ENCODE data around the gene FRMPD2. TPM values are rescaled to one million over a fixed set of nuclear protein-coding genes. Genes with fewer than 3 reads are reported as not detected.

The FRMPD2 gene
- total and polyA plus RNA-seq, 8 donors = 0.06 to 3.2 (median 2.1) TPM

DNA sequence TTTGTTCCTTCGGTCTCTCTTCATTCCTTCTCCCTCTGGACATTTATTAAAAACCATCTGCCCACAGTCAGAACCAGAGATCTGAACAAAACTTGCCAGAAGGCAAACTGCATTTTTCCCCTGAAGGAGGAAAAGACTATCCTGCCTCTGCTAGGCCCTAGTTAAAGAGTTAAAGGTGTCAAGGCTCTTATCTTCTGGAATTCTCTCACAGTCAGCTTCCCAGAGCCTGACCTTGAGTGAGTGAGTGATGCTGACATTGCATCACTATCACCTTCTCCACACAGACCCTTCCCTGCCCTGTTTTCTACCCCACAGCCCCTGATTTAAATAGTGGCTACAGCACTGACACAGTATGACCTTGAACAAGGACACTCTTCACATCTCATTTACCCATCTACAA lies 16.4 kb downstream of the FRMPD2 start:
- no peak for ATAC-seq

DNA sequence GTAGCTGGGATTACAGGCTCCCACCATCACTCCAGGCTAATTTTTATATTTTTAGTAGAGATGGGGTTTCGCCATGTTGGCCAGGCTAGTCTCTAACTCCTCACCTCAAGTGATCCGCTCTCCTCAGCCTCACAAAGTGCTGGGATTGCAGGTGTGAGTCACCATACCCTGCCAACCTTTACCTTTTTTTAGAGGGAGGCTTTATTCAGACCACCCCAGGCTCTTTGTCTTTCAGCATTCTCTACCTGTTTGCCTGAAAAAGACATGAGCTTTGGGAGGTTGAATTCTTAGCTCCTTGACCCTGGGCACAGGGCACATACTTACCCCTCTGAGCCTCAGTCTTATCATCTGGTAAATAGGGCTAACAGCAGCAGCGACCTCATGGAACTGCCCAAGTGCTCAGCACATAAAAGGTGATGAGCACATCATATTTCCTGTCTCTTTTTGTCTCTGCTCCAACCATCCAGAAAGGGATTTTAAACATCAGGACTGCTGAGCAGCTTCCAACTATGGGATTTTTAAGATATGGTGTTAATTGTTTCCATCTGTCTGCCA lies 17.0 kb downstream of the FRMPD2 start:
- intact Hi-C loops (cut with DNase I) = no loop called here
- no peaks in the 10 kb centered on the region for H3K9me3 ChIP-seq
- ATAC-seq (no peak), DNase-seq (no peak)
- H3K27ac ChIP-seq = no peak overlapping the region
- H3K36me3 ChIP-seq = no peaks in the 10 kb centered on the region
- no peak overlapping the region for H3K4me3 ChIP-seq
- no peaks in the 10 kb centered on the region for H3K27me3 ChIP-seq
- H3K4me1 ChIP-seq = no peaks in the 10 kb centered on the region
- TF ChIP-seq, protein P1, sequence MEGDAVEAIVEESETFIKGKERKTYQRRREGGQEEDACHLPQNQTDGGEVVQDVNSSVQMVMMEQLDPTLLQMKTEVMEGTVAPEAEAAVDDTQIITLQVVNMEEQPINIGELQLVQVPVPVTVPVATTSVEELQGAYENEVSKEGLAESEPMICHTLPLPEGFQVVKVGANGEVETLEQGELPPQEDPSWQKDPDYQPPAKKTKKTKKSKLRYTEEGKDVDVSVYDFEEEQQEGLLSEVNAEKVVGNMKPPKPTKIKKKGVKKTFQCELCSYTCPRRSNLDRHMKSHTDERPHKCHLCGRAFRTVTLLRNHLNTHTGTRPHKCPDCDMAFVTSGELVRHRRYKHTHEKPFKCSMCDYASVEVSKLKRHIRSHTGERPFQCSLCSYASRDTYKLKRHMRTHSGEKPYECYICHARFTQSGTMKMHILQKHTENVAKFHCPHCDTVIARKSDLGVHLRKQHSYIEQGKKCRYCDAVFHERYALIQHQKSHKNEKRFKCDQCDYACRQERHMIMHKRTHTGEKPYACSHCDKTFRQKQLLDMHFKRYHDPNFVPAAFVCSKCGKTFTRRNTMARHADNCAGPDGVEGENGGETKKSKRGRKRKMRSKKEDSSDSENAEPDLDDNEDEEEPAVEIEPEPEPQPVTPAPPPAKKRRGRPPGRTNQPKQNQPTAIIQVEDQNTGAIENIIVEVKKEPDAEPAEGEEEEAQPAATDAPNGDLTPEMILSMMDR (IDR thresholded peaks at IDR 0.05) = no peak

More for the DNA sequence above, 16.4 kb downstream of the FRMPD2 start:
- Histone ChIP-seq H3K9me3 (no peaks in the 10 kb centered on the region), H3K27me3 (no peaks in the 10 kb centered on the region), H3K4me1 (no peaks in the 10 kb centered on the region), H3K27ac (no peak overlapping the region), H3K36me3 (no peaks in the 10 kb centered on the region), H3K4me3 (no peak overlapping the region)
- intact Hi-C loops (cut with DNase I) = no loop called here
- TF ChIP-seq, protein P1 (IDR thresholded peaks at IDR 0.05) = no peak
- DNase-seq = no peak

DNA sequence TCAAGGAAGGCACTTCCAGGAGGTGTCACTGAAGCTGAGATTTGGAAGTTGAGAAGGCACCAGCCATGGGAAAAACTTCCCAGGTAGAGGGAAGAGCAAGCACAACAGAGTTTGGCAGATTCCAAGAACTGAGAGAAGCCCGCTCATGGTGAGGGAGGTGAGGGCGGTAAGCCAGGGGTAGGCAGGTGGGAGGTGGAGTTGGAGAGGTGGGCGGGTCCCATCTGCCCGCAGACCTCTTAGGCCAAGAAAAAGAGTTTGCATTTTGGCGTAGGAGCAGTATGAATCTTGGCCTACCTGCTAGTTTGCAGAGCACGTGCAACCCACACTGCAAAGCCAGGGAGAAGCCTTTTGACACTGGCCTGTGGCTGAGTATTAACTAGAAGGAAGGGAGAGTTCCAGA lies 18.8 kb downstream of the FRMPD2 start:
- Histone ChIP-seq H3K27me3 (no peaks in the 10 kb centered on the region), H3K27ac (no peak overlapping the region), H3K4me1 (no peaks in the 10 kb centered on the region), H3K4me3 (no peak overlapping the region), H3K9me3 (no peaks in the 10 kb centered on the region), H3K36me3 (no peaks in the 10 kb centered on the region)
- ATAC-seq (no peak), DNase-seq (no peak)
- TF ChIP-seq, protein P1 (IDR thresholded peaks at IDR 0.05) = no peak
- intact Hi-C loops (cut with DNase I) = no loop called here

DNA sequence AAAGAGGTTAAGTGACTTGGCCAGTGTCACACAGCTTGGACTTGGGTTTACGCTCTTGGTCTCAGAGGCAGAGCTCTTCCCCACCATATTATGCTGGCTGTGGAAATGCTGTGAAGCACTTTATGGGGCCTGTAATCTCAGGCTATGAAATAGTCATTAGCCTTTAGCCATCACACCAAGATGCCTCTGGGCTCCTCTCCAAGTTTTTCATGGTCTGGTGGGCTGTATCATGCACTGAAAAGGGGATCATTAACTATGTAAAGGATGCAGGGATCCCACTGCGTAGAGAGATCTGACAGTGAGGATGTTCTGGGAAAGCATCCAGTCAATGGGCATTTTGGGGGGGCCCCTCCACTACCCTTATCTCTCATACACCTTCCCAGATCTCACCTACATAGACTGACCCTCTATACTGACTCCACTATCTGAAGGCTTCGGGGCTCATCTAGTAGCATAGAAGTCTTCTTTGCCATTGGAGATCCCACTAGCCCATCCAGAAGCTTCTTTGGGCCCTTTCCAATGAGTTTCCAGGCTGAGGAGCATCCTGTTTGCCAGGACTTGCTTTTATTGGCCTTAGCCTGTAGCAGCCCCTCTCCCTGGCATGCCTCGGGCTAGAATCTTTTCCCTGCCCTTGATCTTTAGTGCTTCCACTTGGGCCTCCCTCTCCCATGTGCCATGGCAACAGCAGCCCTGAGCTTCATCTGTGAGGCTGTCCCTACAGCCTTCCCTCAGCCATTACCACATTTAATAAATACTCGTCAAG lies 19.6 kb downstream of the FRMPD2 start:
- H3K4me3 ChIP-seq = no peak overlapping the region
- no peaks in the 10 kb centered on the region for H3K4me1 ChIP-seq
- H3K36me3 ChIP-seq = no peaks in the 10 kb centered on the region
- no peak overlapping the region for H3K27ac ChIP-seq
- TF ChIP-seq, protein P1 (IDR thresholded peaks at IDR 0.05) = no peak
- intact Hi-C loops (cut with DNase I) = no loop called here
- H3K27me3 ChIP-seq = no peaks in the 10 kb centered on the region
- H3K9me3 ChIP-seq = no peaks in the 10 kb centered on the region
- DNase-seq (no peak), ATAC-seq (no peak)

DNA sequence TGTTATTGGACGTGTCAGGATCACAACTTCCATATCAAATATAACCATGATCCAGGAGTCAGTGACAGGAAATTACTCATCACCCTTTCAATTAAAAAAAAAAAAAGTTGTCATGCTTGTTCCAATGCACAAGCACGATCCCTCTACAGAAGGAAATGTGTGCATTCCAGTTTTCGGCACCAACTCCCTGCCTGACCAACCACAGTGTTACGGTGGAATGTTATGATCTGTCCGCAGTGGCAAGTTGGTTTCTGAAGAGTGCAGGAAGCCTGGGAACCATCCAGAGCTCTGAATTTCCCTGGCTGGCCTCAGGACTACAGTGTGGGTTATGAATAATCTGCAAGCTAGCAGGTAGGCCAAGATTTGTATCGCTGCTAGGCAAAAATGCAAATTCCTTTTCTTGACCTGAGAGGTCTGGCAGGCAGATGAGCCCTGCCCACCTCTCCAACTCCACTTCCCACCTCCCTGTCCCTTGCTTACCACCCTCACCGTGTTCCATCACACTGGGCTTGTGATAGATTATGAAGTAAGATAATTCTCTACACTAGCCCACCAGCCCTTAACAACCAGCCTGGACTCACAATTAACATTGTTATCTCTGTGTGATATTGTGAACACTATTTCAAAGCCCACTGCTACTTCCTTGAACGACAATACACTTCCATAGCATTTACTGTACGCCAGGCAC lies 20.4 kb downstream of the FRMPD2 start:
- TF ChIP-seq, protein P1 (IDR thresholded peaks at IDR 0.05) = no peak
- no peak for ATAC-seq
- no peak for DNase-seq

More for the DNA sequence above, 20.4 kb downstream of the FRMPD2 start:
- no peak overlapping the region for H3K4me3 ChIP-seq
- H3K36me3 ChIP-seq = no peaks in the 10 kb centered on the region
- H3K27me3 ChIP-seq = no peaks in the 10 kb centered on the region
- intact Hi-C loops (cut with DNase I) = no loop called here
- H3K9me3 ChIP-seq = no peaks in the 10 kb centered on the region
- no peak overlapping the region for H3K27ac ChIP-seq
- no peaks in the 10 kb centered on the region for H3K4me1 ChIP-seq

Measured in left lung (tissue), 10 donors.